GM12801 (cell line): ENCODE measurements around the gene CD180.

Experiments used
- CTCF ChIP-seq: IDR thresholded peaks from one replicate; pipeline ENCODE4 v1.5.1; 2011; ENCODE audit warnings: control low read depth; ENCODE audit not compliant: insufficient read length; ENCODE audit errors: extremely low read depth

Gene CD180

GRCh38 chr5:67146981-67147380 is 49.6 kb downstream of the CD180 start:
- no peak for TF ChIP-seq CTCF

- no peak for TF ChIP-seq CTCF
Measured at GRCh38 chr5:67146574-67146973, 50.0 kb downstream of the CD180 start.

GRCh38 chr5:67144183-67144639 is 52.4 kb downstream of the CD180 start:
- no peak for TF ChIP-seq CTCF

- no peak for TF ChIP-seq CTCF
Measured at GRCh38 chr5:67143549-67143948, 53.0 kb downstream of the CD180 start.

- no peak for TF ChIP-seq CTCF
Measured at GRCh38 chr5:67142816-67143215, 53.8 kb downstream of the CD180 start.

GRCh38 chr5:67141644-67142043 is 55.0 kb downstream of the CD180 start:
- TF ChIP-seq CTCF: no peak

- no peak for TF ChIP-seq CTCF
Measured at GRCh38 chr5:67140413-67140812, 56.2 kb downstream of the CD180 start.

GRCh38 chr5:67139030-67139429 is 57.6 kb downstream of the CD180 start:
- TF ChIP-seq CTCF: no peak
